GM12875 (cell line): Measurements from ENCODE around the gene TGFB1I1.
"Not testable (repeated sequence)": the region's sequence is repeated elsewhere in the genome, so short reads cannot be mapped to it uniquely, and the experiment has no call there.

Experiments used
- H3K4me3 ChIP-seq: one replicate; pipeline ENCODE4 v1.5.1; 2011; ENCODE audit warnings: low read depth, low read length, control low read depth
- TF ChIP-seq, protein P1 (sequence below): IDR thresholded peaks from 2 replicates; pipeline ENCODE4 v1.5.1; 2011; ENCODE audit warnings: low read depth, mild to moderate bottlenecking, control low read depth, inconsistent platforms, low read length, moderate library complexity, borderline replicate concordance; ENCODE audit not compliant: insufficient read depth

Gene TGFB1I1

DNA sequence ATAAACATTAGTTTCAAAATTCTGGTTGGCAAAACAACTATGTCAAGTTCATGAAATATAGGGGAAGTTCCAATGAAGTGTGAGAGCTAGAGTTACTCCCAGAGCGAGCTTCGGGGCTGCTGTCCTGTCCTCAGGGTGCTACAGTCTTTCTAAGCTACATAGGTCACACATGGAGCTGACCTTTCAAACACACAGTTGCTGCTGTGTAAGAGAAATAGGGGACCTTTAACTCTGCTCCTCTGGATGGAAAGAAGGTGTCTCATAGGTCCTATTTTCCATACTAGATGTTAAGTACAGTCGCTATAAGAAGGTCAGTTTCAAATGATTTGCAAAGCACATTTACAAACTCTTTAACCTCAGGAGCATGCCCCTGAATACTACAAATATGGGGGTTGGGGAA, 49.4 kb downstream of the TGFB1I1 start:
- H3K4me3 ChIP-seq = no peak overlapping the region
- TF ChIP-seq, protein P1, sequence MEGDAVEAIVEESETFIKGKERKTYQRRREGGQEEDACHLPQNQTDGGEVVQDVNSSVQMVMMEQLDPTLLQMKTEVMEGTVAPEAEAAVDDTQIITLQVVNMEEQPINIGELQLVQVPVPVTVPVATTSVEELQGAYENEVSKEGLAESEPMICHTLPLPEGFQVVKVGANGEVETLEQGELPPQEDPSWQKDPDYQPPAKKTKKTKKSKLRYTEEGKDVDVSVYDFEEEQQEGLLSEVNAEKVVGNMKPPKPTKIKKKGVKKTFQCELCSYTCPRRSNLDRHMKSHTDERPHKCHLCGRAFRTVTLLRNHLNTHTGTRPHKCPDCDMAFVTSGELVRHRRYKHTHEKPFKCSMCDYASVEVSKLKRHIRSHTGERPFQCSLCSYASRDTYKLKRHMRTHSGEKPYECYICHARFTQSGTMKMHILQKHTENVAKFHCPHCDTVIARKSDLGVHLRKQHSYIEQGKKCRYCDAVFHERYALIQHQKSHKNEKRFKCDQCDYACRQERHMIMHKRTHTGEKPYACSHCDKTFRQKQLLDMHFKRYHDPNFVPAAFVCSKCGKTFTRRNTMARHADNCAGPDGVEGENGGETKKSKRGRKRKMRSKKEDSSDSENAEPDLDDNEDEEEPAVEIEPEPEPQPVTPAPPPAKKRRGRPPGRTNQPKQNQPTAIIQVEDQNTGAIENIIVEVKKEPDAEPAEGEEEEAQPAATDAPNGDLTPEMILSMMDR = no peak

DNA sequence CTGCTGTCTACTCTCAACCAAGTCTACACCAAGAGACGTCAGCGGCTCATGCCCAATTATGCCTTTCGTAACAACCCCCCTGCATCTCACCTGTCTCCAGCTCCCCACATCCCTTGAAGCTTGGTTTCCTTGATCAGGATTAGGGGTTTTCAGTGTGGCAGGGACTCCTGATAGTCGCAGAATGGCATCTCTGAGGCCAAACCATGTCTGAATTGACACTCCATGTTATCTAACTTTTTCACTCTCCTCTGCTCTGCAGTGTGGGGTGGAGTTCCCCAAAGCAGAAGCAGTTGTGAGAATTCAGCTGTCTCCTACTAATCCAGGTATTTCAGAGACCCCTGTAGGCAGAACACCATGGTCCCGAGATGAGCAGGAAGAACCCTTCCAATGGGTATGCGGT, 50.1 kb downstream of the TGFB1I1 start:
- TF ChIP-seq, protein P1 = no peak
- H3K4me3 ChIP-seq = no peak overlapping the region

DNA sequence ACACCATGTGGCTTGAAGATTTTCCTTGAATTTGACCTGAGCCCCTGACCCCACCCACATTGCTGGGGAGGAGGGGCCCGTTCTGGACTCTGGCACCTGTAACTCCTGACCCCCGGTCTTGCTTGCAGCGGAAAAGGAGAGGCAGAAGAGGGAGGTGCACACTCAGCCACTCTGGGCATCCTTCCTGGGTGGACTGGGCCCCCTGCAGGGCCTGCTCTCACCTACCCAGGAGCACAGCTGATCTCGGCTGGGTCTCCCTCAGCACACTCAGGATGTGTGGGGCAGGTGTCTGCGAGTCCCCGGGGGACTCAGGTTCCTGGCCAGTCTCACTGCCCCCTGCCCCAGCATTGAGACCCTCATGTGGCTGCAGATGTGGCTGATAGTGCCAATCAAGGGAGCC, 51.8 kb downstream of the TGFB1I1 start:
- not testable (repeated sequence) for H3K4me3 ChIP-seq

DNA sequence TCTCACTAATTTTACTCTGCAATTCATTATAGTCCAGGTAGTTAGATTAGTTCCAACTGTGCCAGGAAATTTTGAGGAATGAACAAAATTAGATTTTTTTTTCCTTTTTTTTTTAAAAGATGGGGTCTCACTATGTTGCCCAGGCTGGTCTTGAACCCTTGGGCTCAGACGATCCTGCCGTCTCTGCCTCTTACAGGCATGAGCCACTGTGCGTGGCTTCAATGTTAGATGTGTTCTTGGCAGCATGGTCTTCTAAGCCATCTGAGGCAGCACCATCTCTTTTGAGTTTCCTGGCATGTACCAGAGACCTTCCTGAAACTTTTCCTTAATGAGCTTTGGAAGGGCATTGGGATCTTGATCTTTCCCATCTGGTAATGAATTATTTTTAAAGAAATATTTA, 53.2 kb downstream of the TGFB1I1 start:
- H3K4me3 ChIP-seq = no peak overlapping the region
- TF ChIP-seq, protein P1 = no peak
